Progenitor cell of endocrine pancreas (in vitro differentiated cells): Measurements from ENCODE around the gene HBEGF. TPM values are rescaled to one million over a fixed set of nuclear protein-coding genes. Genes with fewer than 3 reads are reported as not detected.

Experiments
- DNase-seq: peaks from one replicate; pipeline ENCODE4 v3.0.0; 2021; ENCODE audit warnings: low spot score; ENCODE audit not compliant: unreplicated experiment
- H3K27ac Mint-ChIP-seq: 2 replicates; pipeline ENCODE4 v1.8.0; 2021; ENCODE audit warnings: mild to moderate bottlenecking, moderate library complexity, mixed read lengths
- H3K27me3 Mint-ChIP-seq: 2 replicates; pipeline ENCODE4 v1.8.0; 2021; ENCODE audit warnings: mixed read lengths
- H3K36me3 Mint-ChIP-seq: 2 replicates; pipeline ENCODE4 v1.8.0; 2022; ENCODE audit warnings: mixed read lengths; ENCODE audit not compliant: insufficient read depth
- H3K4me1 Mint-ChIP-seq: 2 replicates; pipeline ENCODE4 v1.8.0; 2021; ENCODE audit warnings: low read depth, mixed read lengths
- H3K4me3 Mint-ChIP-seq: 2 replicates; pipeline ENCODE4 v1.8.0; 2021; ENCODE audit warnings: low read depth, mild to moderate bottlenecking, moderate library complexity, mixed read lengths
- H3K9me3 Mint-ChIP-seq: 2 replicates; pipeline ENCODE4 v1.8.0; 2021; ENCODE audit warnings: low read depth, mixed read lengths
- CTCF ChIP-seq: fragments of 200-600 bp; sonication (generic); IDR thresholded peaks from one replicate; pipeline ENCODE4 v1.5.0; 2021; ENCODE audit warnings: antibody characterized with exemption, mild to moderate bottlenecking; ENCODE audit not compliant: unreplicated experiment
- total RNA-seq: library from RNA; stranded (reverse); gene quantifications from 2 replicates; pipeline ENCODE4 v1.2.1, GENCODE V29; 2021

HBEGF gene
- total RNA-seq, 1 donor from 2014 or later = 1.3 TPM

GRCh38 chr5:140325486-140325885 lies 20.9 kb downstream of the HBEGF start:
- no peak for DNase-seq
- H3K27ac Mint-ChIP-seq = no peak overlapping the region
- no peaks in the 10 kb centered on the region for H3K36me3 Mint-ChIP-seq
- no peak overlapping the region for H3K4me3 Mint-ChIP-seq
- peaks cover 6% of the 10 kb centered on the region for H3K27me3 Mint-ChIP-seq
- peaks cover 5% of the 10 kb centered on the region for H3K4me1 Mint-ChIP-seq
- no peak for TF ChIP-seq CTCF
- no peaks in the 10 kb centered on the region for H3K9me3 Mint-ChIP-seq

GRCh38 chr5:140324617-140325241 lies 21.7 kb downstream of the HBEGF start:
- no peak overlapping the region for H3K4me3 Mint-ChIP-seq
- no peak for DNase-seq
- H3K27me3 Mint-ChIP-seq = peaks cover 6% of the 10 kb centered on the region

GRCh38 chr5:140324041-140324600 lies 22.3 kb downstream of the HBEGF start:
- Mint-ChIP-seq H3K27me3 (peaks cover 6% of the 10 kb centered on the region), H3K36me3 (no peaks in the 10 kb centered on the region), H3K9me3 (no peaks in the 10 kb centered on the region), H3K27ac (no peak overlapping the region), H3K4me3 (no peak overlapping the region), H3K4me1 (peaks cover 5% of the 10 kb centered on the region)
- no peak for DNase-seq
- TF ChIP-seq CTCF = no peak

More at GRCh38 chr5:140324617-140325241, 21.7 kb downstream of the HBEGF start:
- no peak for TF ChIP-seq CTCF
- peaks cover 5% of the 10 kb centered on the region for H3K4me1 Mint-ChIP-seq
- no peak overlapping the region for H3K27ac Mint-ChIP-seq
- H3K36me3 Mint-ChIP-seq = no peaks in the 10 kb centered on the region
- no peaks in the 10 kb centered on the region for H3K9me3 Mint-ChIP-seq

- peaks cover 5% of the 10 kb centered on the region for H3K4me1 Mint-ChIP-seq
- H3K36me3 Mint-ChIP-seq = no peaks in the 10 kb centered on the region
- no peak overlapping the region for H3K4me3 Mint-ChIP-seq
- H3K27me3 Mint-ChIP-seq = peaks cover 6% of the 10 kb centered on the region
- no peak for DNase-seq
- no peaks in the 10 kb centered on the region for H3K9me3 Mint-ChIP-seq
- TF ChIP-seq CTCF = no peak
- H3K27ac Mint-ChIP-seq = no peak overlapping the region
These were observed 23.4 kb downstream of the HBEGF start for GRCh38 chr5:140322751-140323731.

- no peaks in the 10 kb centered on the region for H3K36me3 Mint-ChIP-seq
- no peak for TF ChIP-seq CTCF
- H3K4me3 Mint-ChIP-seq = no peak overlapping the region
- peaks cover 9% of the 10 kb centered on the region for H3K27me3 Mint-ChIP-seq
- peak overlapping the region; percentile 23 for H3K27ac Mint-ChIP-seq
- DNase-seq = no peak
- peaks cover 1% of the 10 kb centered on the region for H3K4me1 Mint-ChIP-seq
- no peaks in the 10 kb centered on the region for H3K9me3 Mint-ChIP-seq
These were observed 24.6 kb downstream of the HBEGF start for GRCh38 chr5:140321796-140322195.
